ENCODE results near the gene CNTN6.

The CNTN6 gene

DNA sequence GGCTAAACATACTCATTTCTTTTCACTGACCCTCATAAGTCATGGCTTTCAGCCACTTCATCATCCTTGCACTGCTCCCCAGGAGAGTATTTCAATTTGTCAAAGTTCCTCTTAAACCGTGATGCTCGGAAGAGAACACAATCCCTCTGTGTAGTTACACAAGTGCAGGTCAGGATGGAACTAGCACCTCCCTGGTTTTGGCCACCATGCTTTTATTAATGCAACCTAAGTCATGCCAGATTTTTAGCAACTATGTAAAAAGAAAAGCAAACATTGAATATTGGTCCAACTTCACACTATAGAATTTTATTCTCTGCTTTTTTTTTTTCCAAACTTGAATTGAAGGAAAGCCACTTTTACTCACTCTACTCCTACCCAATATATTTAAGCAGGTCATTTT lies 45.2 kb downstream of the CNTN6 start (continued):
- TF ChIP-seq, protein P1, sequence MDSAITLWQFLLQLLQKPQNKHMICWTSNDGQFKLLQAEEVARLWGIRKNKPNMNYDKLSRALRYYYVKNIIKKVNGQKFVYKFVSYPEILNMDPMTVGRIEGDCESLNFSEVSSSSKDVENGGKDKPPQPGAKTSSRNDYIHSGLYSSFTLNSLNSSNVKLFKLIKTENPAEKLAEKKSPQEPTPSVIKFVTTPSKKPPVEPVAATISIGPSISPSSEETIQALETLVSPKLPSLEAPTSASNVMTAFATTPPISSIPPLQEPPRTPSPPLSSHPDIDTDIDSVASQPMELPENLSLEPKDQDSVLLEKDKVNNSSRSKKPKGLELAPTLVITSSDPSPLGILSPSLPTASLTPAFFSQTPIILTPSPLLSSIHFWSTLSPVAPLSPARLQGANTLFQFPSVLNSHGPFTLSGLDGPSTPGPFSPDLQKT (IDR thresholded peaks at IDR 0.05; ENCODE audit: borderline replicate concordance, low read depth, low read length) = no peak
- TF ChIP-seq ZNF274 (IDR thresholded peaks at IDR 0.05; ENCODE audit: low read length) = no peak
- TF ChIP-seq ZNF274 (tag by site-specific recombination; IDR thresholded peaks at IDR 0.05; ENCODE audit: borderline replicate concordance) = no peak

DNA sequence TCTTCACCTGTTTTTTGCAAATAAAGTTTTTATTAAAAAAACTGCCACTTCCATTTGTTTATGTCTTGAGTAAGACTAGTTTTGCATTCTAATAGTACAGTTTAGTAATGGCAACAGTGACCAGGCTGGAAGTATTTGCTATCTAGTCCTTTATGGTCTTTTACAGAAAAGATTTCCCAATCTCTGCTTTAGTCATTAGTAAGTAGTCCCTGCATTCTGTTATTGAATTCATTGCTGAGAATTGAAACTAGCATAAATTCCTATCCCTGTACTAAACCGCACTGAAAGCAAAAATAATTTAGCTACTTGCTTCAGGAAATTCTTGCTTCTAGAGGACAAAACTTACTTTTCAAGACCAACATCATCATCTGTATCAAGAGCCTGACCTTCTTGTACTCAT lies 46.2 kb downstream of the CNTN6 start:
- H3K4me3 ChIP-seq (ENCODE audit: low read depth, low read length) = no peak overlapping the region
- no peaks in the 10 kb centered on the region for H3K9me3 ChIP-seq (ENCODE audit: control insufficient read depth, insufficient read depth, low read depth, low read length)
- ChIA-PET CTCF (no interaction called here), POLR2A (no interaction called here)
- TF ChIP-seq, protein P2, sequence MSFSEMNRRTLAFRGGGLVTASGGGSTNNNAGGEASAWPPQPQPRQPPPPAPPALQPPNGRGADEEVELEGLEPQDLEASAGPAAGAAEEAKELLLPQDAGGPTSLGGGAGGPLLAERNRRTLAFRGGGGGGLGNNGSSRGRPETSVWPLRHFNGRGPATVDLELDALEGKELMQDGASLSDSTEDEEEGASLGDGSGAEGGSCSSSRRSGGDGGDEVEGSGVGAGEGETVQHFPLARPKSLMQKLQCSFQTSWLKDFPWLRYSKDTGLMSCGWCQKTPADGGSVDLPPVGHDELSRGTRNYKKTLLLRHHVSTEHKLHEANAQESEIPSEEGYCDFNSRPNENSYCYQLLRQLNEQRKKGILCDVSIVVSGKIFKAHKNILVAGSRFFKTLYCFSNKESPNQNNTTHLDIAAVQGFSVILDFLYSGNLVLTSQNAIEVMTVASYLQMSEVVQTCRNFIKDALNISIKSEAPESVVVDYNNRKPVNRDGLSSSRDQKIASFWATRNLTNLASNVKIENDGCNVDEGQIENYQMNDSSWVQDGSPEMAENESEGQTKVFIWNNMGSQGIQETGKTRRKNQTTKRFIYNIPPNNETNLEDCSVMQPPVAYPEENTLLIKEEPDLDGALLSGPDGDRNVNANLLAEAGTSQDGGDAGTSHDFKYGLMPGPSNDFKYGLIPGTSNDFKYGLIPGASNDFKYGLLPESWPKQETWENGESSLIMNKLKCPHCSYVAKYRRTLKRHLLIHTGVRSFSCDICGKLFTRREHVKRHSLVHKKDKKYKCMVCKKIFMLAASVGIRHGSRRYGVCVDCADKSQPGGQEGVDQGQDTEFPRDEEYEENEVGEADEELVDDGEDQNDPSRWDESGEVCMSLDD (tag by site-specific recombination; IDR thresholded peaks at IDR 0.05) = no peak
- TF ChIP-seq BCL11B (tag by site-specific recombination; IDR thresholded peaks at IDR 0.05; ENCODE audit: low read depth) = no peak
- no peak for TF ChIP-seq ZNF670 (tag by site-specific recombination; IDR thresholded peaks at IDR 0.05; ENCODE audit: low read depth)
- no peak for TF ChIP-seq ZFP3 (tag by site-specific recombination; IDR thresholded peaks at IDR 0.05; ENCODE audit: low read depth)
- TF ChIP-seq, protein P3, sequence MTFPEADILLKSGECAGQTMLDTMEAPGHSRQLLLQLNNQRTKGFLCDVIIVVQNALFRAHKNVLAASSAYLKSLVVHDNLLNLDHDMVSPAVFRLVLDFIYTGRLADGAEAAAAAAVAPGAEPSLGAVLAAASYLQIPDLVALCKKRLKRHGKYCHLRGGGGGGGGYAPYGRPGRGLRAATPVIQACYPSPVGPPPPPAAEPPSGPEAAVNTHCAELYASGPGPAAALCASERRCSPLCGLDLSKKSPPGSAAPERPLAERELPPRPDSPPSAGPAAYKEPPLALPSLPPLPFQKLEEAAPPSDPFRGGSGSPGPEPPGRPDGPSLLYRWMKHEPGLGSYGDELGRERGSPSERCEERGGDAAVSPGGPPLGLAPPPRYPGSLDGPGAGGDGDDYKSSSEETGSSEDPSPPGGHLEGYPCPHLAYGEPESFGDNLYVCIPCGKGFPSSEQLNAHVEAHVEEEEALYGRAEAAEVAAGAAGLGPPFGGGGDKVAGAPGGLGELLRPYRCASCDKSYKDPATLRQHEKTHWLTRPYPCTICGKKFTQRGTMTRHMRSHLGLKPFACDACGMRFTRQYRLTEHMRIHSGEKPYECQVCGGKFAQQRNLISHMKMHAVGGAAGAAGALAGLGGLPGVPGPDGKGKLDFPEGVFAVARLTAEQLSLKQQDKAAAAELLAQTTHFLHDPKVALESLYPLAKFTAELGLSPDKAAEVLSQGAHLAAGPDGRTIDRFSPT (tag by site-specific recombination; IDR thresholded peaks at IDR 0.05) = no peak
- no peak for TF ChIP-seq KLF7 (tag by site-specific recombination; IDR thresholded peaks at IDR 0.05; ENCODE audit: borderline replicate concordance)
- TF ChIP-seq ZNF391 (tag by site-specific recombination; IDR thresholded peaks at IDR 0.05; ENCODE audit: borderline replicate concordance, low read depth) = no peak
- H3K36me3 ChIP-seq (ENCODE audit: control insufficient read depth in 2 of 2, insufficient read depth in 1 of 2, low read length in 2 of 2) = no peaks in the 10 kb centered on the region
- no peaks in the 10 kb centered on the region for H3K4me1 ChIP-seq (ENCODE audit: control insufficient read depth, insufficient read depth, low read length)
- H3K27ac ChIP-seq (ENCODE audit: extremely low read depth, low read depth, low read length) = no peak overlapping the region

DNA sequence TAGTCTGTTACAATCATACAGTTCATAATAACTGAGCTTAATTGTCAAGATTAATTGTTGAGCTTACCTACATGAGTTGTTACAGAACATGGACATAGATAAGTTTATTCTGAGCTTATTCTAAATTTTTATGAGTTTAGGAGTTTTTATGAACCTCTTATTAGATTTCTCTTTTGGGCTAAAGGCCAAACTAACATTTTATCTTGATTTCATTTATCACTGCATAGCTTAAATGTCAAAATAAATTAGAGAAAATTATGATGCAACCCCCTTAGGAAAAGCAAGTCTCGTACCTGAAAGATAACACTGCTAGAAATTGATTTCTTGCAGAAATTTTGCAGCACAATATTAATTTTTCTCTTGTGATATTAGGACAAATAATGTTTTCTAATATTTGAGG lies 54.5 kb downstream of the CNTN6 start:
- ChIA-PET CTCF (no interaction called here), POLR2A (no interaction called here)
- Histone ChIP-seq H3K27ac (ENCODE audit: extremely low read depth, low read depth, low read length) (no peak overlapping the region), H3K4me1 (ENCODE audit: control insufficient read depth, insufficient read depth, low read length) (no peaks in the 10 kb centered on the region), H3K4me3 (ENCODE audit: low read depth, low read length) (no peak overlapping the region), H3K9me3 (ENCODE audit: control insufficient read depth, insufficient read depth, low read depth, low read length) (no peaks in the 10 kb centered on the region), H3K36me3 (ENCODE audit: control insufficient read depth in 2 of 2, insufficient read depth in 1 of 2, low read length in 2 of 2) (no peaks in the 10 kb centered on the region)
- TF ChIP-seq ZNF24 (tag by site-specific recombination; IDR thresholded peaks at IDR 0.05) (no peak), MYNN (tag by site-specific recombination; IDR thresholded peaks at IDR 0.05; ENCODE audit: borderline replicate concordance) (no peak), ZNF548 (tag by site-specific recombination; IDR thresholded peaks at IDR 0.05) (no peak), ZNF580 (tag by site-specific recombination; IDR thresholded peaks at IDR 0.05) (no peak), ZIC2 (tag by site-specific recombination; IDR thresholded peaks at IDR 0.05) (no peak), ZNF324 (tag by site-specific recombination; IDR thresholded peaks at IDR 0.05) (no peak), ZNF155 (tag by site-specific recombination; IDR thresholded peaks at IDR 0.05) (no peak), GLIS2 (tag by site-specific recombination; IDR thresholded peaks at IDR 0.05) (no peak), ZNF394 (tag by site-specific recombination; IDR thresholded peaks at IDR 0.05; ENCODE audit: borderline replicate concordance) (no peak), KLF7 (tag by site-specific recombination; IDR thresholded peaks at IDR 0.05; ENCODE audit: borderline replicate concordance) (no peak), ZXDB (tag by site-specific recombination; IDR thresholded peaks at IDR 0.05) (no peak), MEIS1 (CRISPR knock-in tag; IDR thresholded peaks at IDR 0.05; ENCODE audit: borderline replicate concordance) (no peak), ZNF785 (tag by site-specific recombination; IDR thresholded peaks at IDR 0.05) (no peak), ZNF514 (tag by site-specific recombination; IDR thresholded peaks at IDR 0.05) (no peak)
- TF ChIP-seq, protein P4, sequence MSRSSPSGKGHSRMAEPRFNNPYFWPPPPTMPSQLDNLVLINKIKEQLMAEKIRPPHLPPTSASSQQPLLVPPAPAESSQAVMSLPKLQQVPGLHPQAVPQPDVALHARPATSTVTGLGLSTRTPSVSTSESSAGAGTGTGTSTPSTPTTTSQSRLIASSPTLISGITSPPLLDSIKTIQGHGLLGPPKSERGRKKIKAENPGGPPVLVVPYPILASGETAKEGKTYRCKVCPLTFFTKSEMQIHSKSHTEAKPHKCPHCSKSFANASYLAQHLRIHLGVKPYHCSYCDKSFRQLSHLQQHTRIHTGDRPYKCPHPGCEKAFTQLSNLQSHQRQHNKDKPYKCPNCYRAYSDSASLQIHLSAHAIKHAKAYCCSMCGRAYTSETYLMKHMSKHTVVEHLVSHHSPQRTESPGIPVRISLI (tag by site-specific recombination; IDR thresholded peaks at IDR 0.05) = no peak
- TF ChIP-seq, protein P5, sequence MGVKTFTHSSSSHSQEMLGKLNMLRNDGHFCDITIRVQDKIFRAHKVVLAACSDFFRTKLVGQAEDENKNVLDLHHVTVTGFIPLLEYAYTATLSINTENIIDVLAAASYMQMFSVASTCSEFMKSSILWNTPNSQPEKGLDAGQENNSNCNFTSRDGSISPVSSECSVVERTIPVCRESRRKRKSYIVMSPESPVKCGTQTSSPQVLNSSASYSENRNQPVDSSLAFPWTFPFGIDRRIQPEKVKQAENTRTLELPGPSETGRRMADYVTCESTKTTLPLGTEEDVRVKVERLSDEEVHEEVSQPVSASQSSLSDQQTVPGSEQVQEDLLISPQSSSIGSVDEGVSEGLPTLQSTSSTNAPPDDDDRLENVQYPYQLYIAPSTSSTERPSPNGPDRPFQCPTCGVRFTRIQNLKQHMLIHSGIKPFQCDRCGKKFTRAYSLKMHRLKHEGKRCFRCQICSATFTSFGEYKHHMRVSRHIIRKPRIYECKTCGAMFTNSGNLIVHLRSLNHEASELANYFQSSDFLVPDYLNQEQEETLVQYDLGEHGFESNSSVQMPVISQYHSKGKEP (tag by site-specific recombination; IDR thresholded peaks at IDR 0.05) = no peak

Data from HEK293 (cell line).